COLO829 (cell line): ENCODE measurements around the gene KRT12.

Source experiments
- DNase-seq: peaks from one replicate; pipeline ENCODE4 v3.0.0; 2012; ENCODE audit warnings: low spot score

KRT12 gene

DNA sequence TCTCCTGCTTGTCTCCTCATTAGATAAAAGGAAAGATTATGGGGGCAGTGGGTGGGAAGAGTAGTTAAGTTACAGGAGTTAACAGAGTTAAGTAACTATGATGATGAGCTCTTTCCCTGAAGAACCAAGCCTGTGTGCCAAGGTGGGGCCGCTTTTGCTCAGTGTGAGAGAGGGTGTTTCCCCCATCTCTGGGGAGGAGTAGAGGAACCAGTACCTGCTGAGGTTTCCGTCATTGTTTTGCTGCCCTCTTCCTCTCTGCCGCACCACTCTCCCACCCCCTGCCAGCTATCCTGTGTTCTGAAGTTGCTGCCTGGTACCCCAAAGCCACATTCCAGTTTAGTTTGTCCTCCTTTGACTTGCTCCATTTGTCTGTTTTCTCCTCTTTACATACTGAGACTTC is 23.8 kb downstream of the KRT12 start:
- DNase-seq: no peak

DNA sequence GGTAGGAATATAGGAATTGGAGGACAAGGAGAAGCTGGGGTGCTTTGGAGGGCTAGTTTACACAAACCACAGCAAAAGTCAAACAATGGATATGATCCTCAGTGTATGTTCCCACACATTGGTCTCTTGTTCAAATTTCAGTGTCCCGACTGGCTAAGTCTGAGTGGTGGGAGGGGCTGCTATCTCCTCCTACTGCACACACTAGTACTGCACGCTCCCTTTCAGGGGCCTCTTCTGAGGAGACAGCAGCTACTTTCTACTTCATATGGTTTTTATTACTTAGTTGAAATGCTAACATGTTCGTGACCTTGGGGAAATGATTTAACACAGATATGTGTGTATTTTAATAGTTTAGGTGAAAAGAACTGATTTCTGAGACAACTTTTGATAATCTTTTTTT is 25.8 kb downstream of the KRT12 start:
- DNase-seq: no peak

DNA sequence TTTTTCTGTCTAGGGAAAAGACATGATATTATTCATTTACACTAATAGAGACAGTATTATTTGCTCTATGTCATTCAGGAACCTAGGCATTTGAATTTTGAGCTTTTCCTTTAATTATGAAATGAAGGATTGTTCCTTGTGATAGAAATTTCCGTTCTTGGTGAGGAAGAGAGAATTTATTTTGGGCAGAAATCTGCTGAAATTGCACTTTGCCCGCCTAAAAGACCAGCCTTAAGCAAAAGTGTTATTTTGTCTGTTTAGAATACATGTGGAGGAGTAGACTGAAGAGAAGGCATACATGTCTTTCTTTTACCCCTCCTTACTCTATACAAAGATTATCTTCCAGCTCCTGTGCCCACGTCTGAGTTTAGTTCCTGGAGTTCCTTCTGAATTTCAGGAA is 27.8 kb downstream of the KRT12 start:
- no peak for DNase-seq

DNA sequence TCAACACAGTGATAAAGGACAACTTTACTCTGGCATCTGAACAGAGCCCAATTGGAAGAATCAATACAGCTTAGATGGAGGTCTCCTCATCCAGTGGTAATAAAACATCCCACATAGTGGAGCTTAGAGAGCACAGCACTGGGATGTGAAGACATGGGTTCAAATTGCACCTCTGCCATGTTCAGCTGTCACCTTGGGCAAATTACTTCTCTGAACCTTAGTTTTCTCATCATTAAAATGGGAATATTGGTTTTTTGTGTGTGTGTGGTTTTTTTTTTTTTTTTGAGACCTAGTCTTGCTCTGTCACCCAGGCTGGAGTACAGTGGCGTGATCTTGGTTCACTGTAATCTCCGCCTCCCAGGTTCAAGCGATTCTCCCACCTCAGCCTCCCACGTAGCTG is 31.0 kb downstream of the KRT12 start:
- DNase-seq: no peak

DNA sequence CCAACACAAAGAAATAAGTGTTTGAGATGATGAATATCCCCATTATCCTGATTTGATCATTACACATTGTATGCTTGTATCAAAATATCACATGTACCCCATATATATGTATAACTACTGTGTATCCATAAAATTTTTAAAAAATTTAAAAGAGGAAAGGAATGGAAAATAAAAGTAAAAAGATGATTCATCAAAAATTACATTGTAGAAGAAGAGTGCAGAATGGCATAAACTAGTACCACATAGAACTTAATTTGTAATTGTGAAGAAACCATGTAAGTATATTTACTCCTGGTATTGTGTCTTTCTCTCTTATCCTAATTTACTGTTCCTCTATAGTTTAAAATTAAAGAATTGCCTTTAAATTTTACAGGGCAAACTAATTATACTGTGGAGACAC is 33.1 kb downstream of the KRT12 start:
- DNase-seq: no peak

DNA sequence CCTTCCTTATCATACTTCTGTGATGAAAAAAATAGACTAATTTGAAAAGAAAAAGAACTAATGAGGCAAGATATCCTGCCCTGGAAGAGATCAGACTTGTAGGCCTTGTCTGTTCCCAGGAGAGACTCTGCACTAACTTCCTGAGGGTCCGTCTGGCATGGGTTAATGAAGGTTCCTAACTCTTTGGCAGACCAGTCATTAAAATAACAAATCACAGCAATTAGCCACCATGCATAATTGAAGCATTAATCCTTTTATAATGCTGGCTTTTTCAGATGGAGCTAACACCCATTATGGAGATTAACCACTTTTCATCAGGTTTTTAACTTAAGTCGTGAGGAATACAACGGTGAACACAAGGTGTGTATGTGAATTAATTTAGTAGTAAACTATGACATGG is 34.2 kb downstream of the KRT12 start:
- no peak for DNase-seq

DNA sequence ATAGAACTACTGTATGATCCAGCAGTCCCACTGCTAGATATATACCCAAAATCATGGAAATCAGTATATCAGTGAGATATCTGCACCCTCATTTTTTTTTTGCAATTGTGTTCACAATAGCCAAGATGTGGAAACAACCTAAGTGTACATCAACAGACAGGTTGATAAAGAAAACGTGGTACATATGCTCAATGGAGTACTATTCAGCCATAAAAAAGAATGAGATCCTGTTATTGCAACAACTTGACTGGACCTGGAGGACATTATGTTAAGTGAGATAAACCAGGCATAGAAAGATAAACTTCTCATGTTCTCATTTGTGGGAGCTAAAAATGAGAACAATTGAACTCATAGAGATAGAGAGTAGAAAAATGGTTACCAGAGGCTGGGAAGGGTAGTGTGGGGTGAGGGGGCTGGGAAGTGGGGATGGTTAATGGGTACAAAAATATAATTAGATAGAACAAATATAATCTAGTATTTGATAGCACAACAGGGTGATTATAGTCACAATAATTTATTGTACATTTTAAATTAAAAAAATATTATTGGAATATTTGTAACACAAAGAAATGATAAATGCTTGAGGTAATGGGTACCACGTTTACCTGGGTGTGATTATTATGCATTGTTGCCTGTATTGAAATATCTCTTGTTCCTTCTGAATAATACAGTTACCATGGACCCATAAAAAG is 36.8 kb downstream of the KRT12 start:
- no peak for DNase-seq

DNA sequence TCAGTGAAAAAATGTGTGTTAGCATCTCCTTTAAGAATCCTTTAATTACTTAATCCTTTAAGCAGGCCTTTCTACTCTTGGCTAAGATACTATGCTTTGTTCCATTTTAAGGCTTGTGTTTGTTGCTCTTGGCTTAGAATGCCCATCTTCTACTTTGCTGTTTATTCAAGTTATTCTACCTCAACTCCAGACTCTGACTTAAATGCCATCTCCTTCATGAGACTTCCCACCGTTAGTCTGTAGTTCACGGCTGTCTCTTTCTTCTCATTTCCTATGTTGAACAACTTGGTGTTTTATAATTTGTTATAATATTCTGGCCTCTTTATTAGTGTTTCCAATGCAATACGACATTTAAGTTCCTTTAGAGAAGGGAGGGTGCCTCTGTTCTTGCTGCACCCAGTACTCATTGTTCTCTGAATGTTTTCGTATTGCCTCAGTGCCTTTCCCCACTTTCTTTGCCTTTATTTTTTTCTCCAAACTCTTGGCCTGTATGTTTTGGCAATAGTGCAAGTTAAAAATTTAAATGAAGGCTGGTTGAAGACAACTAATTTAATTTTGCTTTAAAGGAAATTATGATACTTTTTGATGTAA is 38.5 kb downstream of the KRT12 start:
- DNase-seq: no peak

DNA sequence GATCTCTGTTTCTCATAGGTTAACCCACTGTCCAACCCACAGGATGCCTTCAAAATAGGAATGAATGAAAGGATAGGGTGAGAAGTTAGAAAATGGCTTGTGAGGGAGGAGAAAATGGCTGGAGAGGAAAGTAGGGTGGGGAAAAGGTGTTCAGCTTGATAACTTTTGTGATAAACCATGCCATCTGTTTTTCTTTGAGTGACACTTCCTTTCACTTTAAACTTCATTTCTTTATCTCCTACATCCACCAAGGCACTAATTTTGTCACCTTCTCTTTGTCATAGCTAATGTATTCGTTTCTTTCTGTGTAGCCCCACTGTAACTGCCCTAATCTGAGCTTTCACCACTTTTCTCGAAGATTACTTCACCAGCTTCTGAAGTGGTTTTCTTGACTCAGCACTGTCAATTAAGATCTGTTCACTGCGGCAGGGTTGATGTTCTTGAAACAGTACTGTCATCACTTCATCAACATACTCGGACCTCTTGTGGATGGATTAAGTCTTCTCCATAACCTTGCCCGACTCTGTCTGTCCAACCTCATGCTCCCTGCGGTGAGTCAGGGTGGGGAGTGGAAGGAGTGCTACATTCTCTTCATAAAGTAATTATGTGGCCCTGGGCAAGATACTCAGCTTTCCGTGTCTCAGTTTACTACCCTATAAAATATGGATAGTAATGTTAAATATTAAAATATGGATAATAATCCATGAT is 39.1 kb downstream of the KRT12 start:
- DNase-seq: no peak

DNA sequence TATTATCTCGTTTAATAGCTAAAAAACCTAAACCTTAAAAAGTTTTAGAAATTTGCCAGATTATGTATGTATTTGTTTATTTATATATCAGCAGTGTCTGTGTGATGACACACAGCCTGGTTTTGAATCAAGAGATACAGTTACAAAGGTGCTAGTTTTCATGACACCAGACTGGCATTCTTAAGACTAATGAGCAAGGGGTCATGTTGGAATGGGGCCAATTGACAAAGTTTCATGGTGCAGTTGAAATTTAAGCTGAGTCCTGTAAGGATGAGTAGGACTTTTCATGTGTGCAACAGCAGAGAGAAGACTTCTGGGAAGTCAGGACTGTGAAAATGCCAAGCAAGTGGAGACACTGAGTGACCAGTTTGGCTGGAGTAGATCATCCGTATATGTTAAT is 41.4 kb downstream of the KRT12 start:
- DNase-seq: no peak

DNA sequence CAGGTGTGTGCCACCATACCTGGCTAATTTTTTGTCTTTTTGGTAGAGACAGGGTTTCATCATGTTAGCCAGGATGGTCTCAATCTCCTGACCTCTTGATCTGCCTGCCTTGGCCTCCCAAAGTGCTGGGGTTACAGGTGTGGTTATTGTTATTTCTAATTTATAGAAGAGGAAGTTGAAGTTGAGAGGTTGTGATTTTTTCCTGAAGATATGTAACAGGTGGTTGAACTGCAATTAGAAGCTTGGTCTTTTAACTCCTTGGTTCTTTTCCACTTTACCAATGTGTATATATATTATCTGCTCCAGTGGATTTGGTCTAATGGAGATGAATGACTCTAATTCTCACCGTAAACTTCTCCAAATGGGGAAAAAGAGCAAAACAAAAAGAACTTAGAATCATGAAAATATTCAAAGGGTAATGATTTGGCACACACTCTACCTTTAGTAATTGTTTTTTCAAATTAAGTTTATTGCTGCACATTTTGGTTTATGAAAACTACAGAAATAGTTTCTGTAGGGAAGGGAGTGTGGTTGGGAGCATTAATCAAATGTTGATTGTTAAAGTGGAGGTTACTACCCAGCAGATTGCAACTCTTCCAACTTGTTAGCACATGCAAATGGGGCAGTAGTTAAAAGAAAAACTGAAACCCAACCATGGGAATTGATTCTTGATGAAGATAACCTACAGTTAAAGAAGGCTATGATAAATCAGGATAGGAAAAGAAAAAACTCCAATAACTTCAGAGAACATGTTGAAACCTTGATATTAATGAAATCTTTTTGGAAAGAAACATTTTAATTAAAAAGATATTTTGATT is 42.8 kb downstream of the KRT12 start:
- no peak for DNase-seq

DNA sequence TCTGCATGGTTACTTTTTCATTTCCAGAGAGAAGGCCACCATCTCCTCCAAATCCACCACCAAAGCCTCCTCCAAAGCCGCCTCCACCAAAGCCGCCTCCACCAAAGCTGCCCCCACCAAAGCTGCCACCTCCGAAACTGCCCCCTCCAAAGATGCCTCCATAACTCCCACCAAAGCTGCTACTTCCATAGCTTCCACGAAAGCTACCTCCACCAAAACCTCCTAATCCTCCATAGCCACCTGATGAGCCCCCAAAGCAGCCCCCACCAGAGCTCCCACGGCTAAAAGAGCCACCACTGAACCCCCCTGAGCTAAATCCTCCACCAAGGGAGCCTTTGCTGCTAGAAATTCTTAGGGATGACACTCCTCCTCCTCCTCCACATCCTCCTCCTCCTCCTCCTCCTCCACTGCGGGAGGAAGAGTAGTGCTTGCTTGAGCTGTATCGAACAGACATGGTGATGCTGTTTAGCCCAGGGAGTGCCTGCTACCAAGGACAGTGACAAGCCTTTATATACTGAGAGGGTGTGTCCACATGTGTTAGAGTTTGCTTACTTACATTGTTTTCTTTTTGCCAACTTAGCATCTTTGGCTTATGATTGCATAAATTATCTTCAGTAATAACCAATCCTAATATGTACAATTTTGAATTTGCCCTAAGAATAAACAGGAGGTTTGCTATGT is 44.8 kb downstream of the KRT12 start, which contains the start of gene KRT10:
Gene KRT10, minus strand, starts transcription at position 483 of the 681 bp plus-strand sequence. Its CDS starts 29 bp downstream, at position 454.
- DNase-seq: no peak

DNA sequence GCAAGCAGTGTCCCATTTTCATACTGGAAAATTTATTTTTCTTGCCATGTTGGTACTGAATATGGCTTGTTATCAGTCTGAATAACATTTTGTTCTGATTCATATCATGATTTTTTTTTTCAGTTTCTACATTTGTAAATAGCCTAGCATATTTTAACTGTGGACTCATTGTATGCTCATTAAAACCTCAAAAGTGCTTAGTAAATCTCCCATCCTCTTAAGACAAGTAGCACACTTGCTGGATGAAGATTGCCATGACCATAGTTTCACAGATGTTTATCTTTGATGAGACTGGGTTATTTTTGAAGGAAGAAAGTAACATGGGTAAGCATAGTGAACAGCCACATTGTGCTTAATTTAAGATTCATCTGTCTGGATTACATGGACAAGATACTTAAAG is 45.5 kb downstream of the KRT12 start:
- DNase-seq: no peak

DNA sequence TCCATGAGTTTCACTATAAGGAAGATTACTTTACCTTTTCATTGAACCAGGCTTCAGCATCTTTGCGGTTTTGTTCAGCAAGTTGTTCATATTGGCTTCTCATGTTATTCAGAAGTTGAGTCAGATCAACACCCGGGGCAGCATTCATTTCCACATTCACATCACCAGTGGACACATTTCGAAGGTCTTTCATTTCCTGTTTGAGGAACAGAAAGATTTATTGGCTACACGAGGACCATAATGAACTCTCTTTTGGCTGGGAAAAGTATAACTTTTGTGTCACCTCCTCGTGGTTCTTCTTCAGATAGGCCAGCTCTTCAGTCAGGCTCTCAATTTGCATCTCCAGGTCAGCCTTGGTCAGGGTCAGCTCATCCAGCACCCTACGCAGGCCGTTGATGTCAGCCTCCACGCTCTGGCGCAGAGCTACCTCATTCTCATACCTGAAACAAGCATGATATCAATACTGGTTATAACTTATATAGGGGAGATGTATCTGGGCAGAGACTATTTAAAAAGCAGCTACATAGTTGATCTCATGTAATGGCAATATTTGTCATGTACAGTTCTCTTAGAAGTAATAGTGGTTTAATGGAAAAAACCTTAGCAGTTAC is 46.7 kb downstream of the KRT12 start:
- DNase-seq: no peak

DNA sequence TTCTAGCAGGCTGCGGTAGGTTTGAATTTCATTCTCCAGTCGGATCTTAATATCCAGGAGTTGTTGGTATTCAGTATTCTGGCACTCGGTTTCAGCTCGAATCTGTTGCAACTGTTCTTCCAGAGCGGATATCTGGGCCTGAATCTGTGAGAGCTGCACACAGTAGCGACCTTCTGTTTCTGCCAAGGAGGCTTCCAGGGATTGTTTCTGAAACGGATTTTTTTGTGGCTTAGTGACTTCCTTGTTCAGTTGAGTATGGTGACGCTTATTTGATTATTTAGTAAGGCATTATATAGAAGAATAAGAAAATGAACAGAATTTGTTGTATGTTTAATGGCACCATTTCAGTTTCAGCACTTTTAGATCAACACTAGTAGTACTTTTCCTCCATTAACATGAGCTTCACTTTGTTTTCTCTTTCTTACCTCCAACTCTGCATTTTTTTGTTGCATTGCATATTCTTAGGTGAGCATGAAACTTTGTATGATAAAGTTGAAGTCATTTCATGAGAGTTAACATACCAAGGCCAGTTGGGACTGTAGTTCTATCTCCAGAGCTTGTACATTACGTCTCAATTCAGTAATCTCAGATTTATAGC is 47.4 kb downstream of the KRT12 start:
- no peak for DNase-seq

DNA sequence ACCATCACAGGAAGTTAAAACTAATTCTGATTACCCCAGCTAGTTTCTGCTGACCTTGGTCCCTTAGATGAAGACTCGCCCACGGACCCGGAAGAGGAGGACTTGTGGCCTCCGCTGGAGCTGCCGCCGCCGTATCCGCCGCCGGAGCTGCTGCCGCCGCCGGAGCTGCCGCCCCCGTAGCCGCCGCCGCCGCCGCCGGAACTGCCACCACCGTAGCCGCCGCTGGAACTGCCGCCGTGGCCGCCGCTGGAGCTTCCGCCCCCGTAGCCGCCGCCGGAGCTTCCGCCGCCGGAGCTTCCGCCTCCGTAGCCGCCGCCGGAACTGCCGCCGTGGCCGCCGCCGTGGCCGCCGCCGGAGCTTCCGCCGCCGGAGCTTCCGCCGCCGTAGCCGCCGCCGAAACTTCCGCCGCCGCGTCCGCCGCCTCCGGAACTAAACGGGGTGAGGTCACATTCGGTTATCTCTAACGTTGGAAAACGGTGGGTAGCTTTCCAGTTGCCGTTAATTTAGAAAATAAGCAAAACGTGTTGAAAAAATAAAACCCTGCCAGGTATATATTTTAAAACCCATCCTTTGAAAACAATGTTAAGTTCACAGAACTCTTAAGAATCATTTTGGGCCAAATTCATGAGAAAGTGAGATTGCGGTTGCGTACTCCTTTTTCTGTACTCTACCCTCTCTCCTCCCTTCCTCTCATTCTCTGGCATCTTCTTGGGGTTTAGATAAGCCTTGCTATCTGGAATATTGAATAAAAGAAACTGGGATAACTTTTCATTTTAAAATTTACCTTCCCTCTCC is 48.1 kb downstream of the KRT12 start:
- peak; percentile 71 for DNase-seq

DNA sequence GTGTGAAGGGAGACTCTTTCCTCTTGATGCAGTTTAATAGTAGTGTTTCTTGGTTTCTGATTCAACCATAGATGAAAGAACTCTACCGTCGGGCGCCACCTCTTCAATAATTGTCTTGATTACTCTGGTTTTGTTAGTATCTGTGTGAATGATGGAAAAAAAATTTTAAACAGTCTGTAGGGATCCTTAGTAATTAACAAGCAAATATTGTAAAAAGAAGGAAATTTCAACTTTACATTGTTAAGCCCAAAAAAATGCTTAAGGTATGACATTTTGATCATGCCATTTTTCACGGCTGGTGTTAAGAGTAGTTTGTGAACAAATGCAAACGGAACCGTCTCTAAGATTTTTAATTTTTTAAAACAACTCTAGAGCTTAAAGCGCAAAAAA is 48.7 kb downstream of the KRT12 start:
- no peak for DNase-seq

DNA sequence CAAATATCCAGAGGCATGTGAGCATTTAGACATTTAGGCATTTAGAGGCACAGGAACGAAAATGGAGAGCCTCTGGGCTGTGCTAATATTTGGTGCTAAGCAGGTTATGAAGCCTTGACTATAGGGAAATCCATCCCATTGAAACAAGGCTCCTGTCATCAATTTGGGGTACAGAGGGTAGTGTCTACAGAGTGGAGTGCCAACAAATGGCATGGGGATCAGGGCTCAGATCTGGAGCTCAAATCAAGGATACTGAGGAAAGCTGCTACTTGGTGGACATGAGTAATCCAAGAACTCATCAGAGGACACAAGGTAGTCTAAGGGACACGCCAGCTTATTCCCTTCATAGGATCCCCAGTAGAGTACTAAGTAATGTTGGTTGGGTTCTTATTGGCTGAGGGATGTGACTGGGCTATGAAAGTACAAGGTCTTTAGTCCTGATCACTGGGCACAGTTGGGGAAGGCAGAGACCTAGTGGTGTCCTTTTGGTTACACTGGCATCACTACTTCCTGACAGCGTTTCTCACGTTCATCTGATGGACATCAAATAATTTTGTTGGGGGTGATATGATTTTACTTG is 49.8 kb downstream of the KRT12 start:
- no peak for DNase-seq

DNA sequence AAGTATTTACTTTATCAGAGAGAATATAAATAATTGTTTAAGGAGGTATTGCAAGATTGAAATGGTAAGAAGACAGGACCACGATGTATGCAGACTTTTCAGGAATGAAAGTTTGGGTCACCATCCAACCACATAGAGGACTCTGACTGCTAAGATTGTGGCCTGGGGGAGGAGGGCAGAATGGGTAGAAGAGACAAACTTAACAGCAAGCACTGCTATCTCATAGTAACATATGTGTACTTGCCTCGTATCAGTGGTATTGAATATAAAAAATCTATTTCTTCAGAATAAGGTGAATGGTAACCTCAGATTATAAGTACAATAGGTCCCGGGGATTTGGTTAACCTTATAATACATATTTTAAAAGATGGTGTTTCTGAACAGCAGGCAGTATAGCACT is 50.5 kb downstream of the KRT12 start:
- DNase-seq: no peak

DNA sequence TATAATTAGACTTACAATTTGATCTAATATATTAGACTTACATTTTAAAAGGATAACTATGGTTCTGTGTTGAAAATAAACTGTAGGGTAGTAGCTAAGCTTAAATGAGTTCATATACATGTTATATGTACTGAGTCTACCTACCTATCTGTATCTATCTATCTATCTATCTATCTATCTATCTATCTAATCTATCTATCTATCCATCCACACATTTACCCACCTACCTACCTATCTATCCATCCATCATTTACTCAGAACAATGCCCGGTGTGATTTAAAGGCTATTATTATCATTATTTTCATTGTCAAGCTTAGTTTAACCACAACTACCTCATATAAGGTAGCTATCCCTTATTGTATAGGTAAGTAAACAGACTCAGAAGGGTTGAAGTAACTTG is 51.6 kb downstream of the KRT12 start:
- DNase-seq: no peak
